Muscle of leg (tissue), 11 donors: ENCODE results near the gene FAM120A. TPM values are rescaled to one million over a fixed set of nuclear protein-coding genes. Genes with fewer than 3 reads are reported as not detected.

Source experiments
- DNase-seq: peaks from one replicate; pipeline ENCODE4 v3.0.0; 2013
- H3K27ac ChIP-seq: one replicate; pipeline ENCODE4 v1.5.1; 2013; ENCODE audit warnings: mild to moderate bottlenecking, low read length, control low read depth
- H3K27me3 ChIP-seq: one replicate; pipeline ENCODE4 v1.6.1; 2013; ENCODE audit warnings: low read length; ENCODE audit not compliant: control insufficient read depth, insufficient read depth
- H3K36me3 ChIP-seq: one replicate; pipeline ENCODE4 v1.6.1; 2013; ENCODE audit warnings: low read length; ENCODE audit not compliant: control insufficient read depth, insufficient read depth
- H3K4me1 ChIP-seq: one replicate; pipeline ENCODE4 v1.6.1; 2013; ENCODE audit warnings: low read length; ENCODE audit not compliant: control insufficient read depth, insufficient read depth
- H3K4me3 ChIP-seq: one replicate; pipeline ENCODE4 v1.5.1; 2013; ENCODE audit warnings: low read length, control low read depth
- H3K9me3 ChIP-seq: replicated peaks from 2 replicates; pipeline ENCODE4 v1.6.1; 2013; ENCODE audit warnings: low read depth, low read length; ENCODE audit not compliant: control insufficient read depth
- WGBS: methylation state at CpG from one replicate; pipeline ENCODE4 v1.1.5; 2013; ENCODE audit warnings: missing lambda C conversion rate; ENCODE audit not compliant: insufficient coverage; 5-methylcytosine and 5-hydroxymethylcytosine counted together
- polyA plus RNA-seq, 8 donors: library from polyadenylated mRNA; unstranded; fragments of 120-200 nt; gene quantifications; one replicate each; pipeline versions ENCODE4 v1.2.1 to v1.2.3, GENCODE V29; 2013; ENCODE audit warnings: inconsistent platforms in 1 of 8, low replicate concordance in 1 of 8; ENCODE audit not compliant: insufficient read length in 8 of 8, insufficient read depth in 1 of 8
- total RNA-seq: library from RNA; stranded (reverse); fragments of 120-200 nt; gene quantifications from one replicate; pipeline ENCODE4 v1.2.4, GENCODE V29; 2013

The FAM120A gene
- total and polyA plus RNA-seq, 9 donors: 45.8 to 68.3 (median 61.3) TPM

GRCh38 chr9:93562157-93562556, 110.7 kb downstream of the FAM120A start:
- H3K36me3 ChIP-seq: peaks cover 55% of the 10 kb centered on the region
- 100% methylated on average over 1 of the region's 2 CpGs for WGBS
- no peak overlapping the region for H3K4me3 ChIP-seq
- H3K27me3 ChIP-seq: no peaks in the 10 kb centered on the region
- no peak for DNase-seq
- no peak overlapping the region for H3K27ac ChIP-seq
- no peaks in the 10 kb centered on the region for H3K9me3 ChIP-seq
- peaks cover 3% of the 10 kb centered on the region for H3K4me1 ChIP-seq

GRCh38 chr9:93565089-93565488, 113.6 kb downstream of the FAM120A start:
- no peak overlapping the region for H3K4me3 ChIP-seq
- no peaks in the 10 kb centered on the region for H3K9me3 ChIP-seq
- peaks cover 10% of the 10 kb centered on the region for H3K4me1 ChIP-seq
- no peak overlapping the region for H3K27ac ChIP-seq
- no CpG with 5 or more reads among the region's 4 CpGs for WGBS
- no peak for DNase-seq
- H3K27me3 ChIP-seq: no peaks in the 10 kb centered on the region
- H3K36me3 ChIP-seq: peaks cover 34% of the 10 kb centered on the region

GRCh38 chr9:93566408-93567270, 115.2 kb downstream of the FAM120A start:
- WGBS: under 1% methylated on average over 55 of the region's 69 CpGs
- peaks cover 4% of the 10 kb centered on the region for H3K9me3 ChIP-seq

GRCh38 chr9:93567271-93567959, 115.9 kb downstream of the FAM120A start:
- no peak for DNase-seq
- 82% methylated on average over 7 of the region's 15 CpGs for WGBS

More at GRCh38 chr9:93566408-93567270, 115.2 kb downstream of the FAM120A start:
- Histone ChIP-seq H3K36me3 (peaks cover 35% of the 10 kb centered on the region), H3K4me3 (peak overlapping the region; percentile 67), H3K27ac (peak overlapping the region; percentile 95), H3K4me1 (peaks cover 10% of the 10 kb centered on the region), H3K27me3 (no peaks in the 10 kb centered on the region)
- peak; percentile 99 for DNase-seq

GRCh38 chr9:93568169-93568568, 116.7 kb downstream of the FAM120A start:
- 92% methylated on average over 2 of the region's 5 CpGs for WGBS

More at GRCh38 chr9:93567271-93567959, 115.9 kb downstream of the FAM120A start:
- H3K36me3 ChIP-seq: peaks cover 28% of the 10 kb centered on the region
- H3K4me3 ChIP-seq: peak overlapping the region; percentile 67
- peaks cover 10% of the 10 kb centered on the region for H3K4me1 ChIP-seq
- peak overlapping the region; percentile 95 for H3K27ac ChIP-seq
- H3K27me3 ChIP-seq: no peaks in the 10 kb centered on the region
- H3K9me3 ChIP-seq: peaks cover 4% of the 10 kb centered on the region

GRCh38 chr9:93569621-93570174, 118.2 kb downstream of the FAM120A start:
- Histone ChIP-seq H3K27ac (no peak overlapping the region), H3K9me3 (peaks cover 4% of the 10 kb centered on the region), H3K4me1 (peaks cover 13% of the 10 kb centered on the region), H3K27me3 (no peaks in the 10 kb centered on the region), H3K4me3 (no peak overlapping the region), H3K36me3 (peaks cover 11% of the 10 kb centered on the region)
- no peak for DNase-seq
- WGBS: 73% methylated on average over 1 of the region's 1 CpG

More at GRCh38 chr9:93568169-93568568, 116.7 kb downstream of the FAM120A start:
- Histone ChIP-seq H3K4me3 (no peak overlapping the region), H3K27me3 (no peaks in the 10 kb centered on the region), H3K9me3 (peaks cover 4% of the 10 kb centered on the region), H3K36me3 (peaks cover 20% of the 10 kb centered on the region), H3K4me1 (peaks cover 10% of the 10 kb centered on the region), H3K27ac (no peak overlapping the region)
- no peak for DNase-seq

- no CpG with 5 or more reads among the region's 2 CpGs for WGBS
Measured at GRCh38 chr9:93572221-93572620, 120.7 kb downstream of the FAM120A start.

GRCh38 chr9:93572636-93573515, 121.4 kb downstream of the FAM120A start:
- no peak overlapping the region for H3K27ac ChIP-seq
- peaks cover 4% of the 10 kb centered on the region for H3K9me3 ChIP-seq
- peaks cover 16% of the 10 kb centered on the region for H3K4me1 ChIP-seq
- H3K27me3 ChIP-seq: no peaks in the 10 kb centered on the region
- H3K36me3 ChIP-seq: peaks cover 11% of the 10 kb centered on the region
- 100% methylated on average over 3 of the region's 8 CpGs for WGBS
- DNase-seq: no peak
- H3K4me3 ChIP-seq: no peak overlapping the region

More at GRCh38 chr9:93572221-93572620, 120.7 kb downstream of the FAM120A start:
- peaks cover 4% of the 10 kb centered on the region for H3K9me3 ChIP-seq
- H3K27me3 ChIP-seq: no peaks in the 10 kb centered on the region
- H3K4me1 ChIP-seq: peaks cover 17% of the 10 kb centered on the region
- no peak for DNase-seq
- no peak overlapping the region for H3K27ac ChIP-seq
- H3K36me3 ChIP-seq: peaks cover 11% of the 10 kb centered on the region
- H3K4me3 ChIP-seq: no peak overlapping the region

- Histone ChIP-seq H3K9me3 (peaks cover 4% of the 10 kb centered on the region), H3K36me3 (peaks cover 11% of the 10 kb centered on the region), H3K27ac (no peak overlapping the region), H3K4me1 (peaks cover 22% of the 10 kb centered on the region), H3K27me3 (no peaks in the 10 kb centered on the region), H3K4me3 (no peak overlapping the region)
- no CpG with 5 or more reads among the region's 3 CpGs for WGBS
- no peak for DNase-seq
Measured at GRCh38 chr9:93573516-93573828, 122.0 kb downstream of the FAM120A start.
